ENCODE measurements around the gene ATP8A2.

DNA sequence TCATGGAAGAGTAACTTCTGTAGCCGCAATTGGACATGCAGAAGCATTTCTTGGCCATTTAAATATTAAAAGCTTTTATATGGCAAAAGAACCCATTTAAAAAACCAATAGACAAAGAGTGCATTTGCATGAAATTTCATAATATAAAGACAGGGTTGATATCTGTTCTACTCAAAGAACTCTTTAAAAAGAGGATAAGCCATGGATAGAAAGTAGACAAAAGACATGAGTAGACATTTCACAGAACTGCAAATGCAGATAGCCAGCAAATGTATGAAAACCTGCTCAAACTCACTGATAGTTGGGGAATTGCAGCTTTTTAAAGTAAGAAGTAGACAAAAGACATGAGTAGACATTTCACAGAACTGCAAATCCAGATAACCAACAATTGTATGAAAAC, 462.0 kb downstream of the ATP8A2 start:
- TF ChIP-seq, protein P1, sequence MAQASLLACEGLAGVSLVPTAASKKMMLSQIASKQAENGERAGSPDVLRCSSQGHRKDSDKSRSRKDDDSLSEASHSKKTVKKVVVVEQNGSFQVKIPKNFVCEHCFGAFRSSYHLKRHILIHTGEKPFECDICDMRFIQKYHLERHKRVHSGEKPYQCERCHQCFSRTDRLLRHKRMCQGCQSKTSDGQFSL (CRISPR knock-in tag; IDR thresholded peaks at IDR 0.05): no peak
- TF ChIP-seq, protein P1 (tag; IDR thresholded peaks at IDR 0.05): no peak
- TF ChIP-seq, protein P2, sequence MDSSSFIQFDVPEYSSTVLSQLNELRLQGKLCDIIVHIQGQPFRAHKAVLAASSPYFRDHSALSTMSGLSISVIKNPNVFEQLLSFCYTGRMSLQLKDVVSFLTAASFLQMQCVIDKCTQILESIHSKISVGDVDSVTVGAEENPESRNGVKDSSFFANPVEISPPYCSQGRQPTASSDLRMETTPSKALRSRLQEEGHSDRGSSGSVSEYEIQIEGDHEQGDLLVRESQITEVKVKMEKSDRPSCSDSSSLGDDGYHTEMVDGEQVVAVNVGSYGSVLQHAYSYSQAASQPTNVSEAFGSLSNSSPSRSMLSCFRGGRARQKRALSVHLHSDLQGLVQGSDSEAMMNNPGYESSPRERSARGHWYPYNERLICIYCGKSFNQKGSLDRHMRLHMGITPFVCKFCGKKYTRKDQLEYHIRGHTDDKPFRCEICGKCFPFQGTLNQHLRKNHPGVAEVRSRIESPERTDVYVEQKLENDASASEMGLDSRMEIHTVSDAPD (CRISPR knock-in tag; IDR thresholded peaks at IDR 0.05): no peak
- TF ChIP-seq NCOA2 (IDR thresholded peaks at IDR 0.05; ENCODE audit: partially characterized antibody in 2 of 2) (no peak), GTF2A2 (tag; IDR thresholded peaks at IDR 0.05) (no peak), TBP (optimal IDR thresholded peaks at IDR 0.05; ENCODE audit: low read depth, low read length) (no peak), MAFK (IDR thresholded peaks at IDR 0.05; ENCODE audit: low read length) (no peak), TRIM24 (IDR thresholded peaks at IDR 0.05) (no peak), ZNF174 (CRISPR knock-in tag; IDR thresholded peaks at IDR 0.05) (no peak), ZNF274 (IDR thresholded peaks at IDR 0.05; ENCODE audit: borderline replicate concordance, low read depth, low read length) (no peak), ZNF324 (CRISPR knock-in tag; IDR thresholded peaks at IDR 0.05) (no peak)
- TF ChIP-seq, protein P3, sequence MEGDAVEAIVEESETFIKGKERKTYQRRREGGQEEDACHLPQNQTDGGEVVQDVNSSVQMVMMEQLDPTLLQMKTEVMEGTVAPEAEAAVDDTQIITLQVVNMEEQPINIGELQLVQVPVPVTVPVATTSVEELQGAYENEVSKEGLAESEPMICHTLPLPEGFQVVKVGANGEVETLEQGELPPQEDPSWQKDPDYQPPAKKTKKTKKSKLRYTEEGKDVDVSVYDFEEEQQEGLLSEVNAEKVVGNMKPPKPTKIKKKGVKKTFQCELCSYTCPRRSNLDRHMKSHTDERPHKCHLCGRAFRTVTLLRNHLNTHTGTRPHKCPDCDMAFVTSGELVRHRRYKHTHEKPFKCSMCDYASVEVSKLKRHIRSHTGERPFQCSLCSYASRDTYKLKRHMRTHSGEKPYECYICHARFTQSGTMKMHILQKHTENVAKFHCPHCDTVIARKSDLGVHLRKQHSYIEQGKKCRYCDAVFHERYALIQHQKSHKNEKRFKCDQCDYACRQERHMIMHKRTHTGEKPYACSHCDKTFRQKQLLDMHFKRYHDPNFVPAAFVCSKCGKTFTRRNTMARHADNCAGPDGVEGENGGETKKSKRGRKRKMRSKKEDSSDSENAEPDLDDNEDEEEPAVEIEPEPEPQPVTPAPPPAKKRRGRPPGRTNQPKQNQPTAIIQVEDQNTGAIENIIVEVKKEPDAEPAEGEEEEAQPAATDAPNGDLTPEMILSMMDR (IDR thresholded peaks at IDR 0.05 in 2 of 3, conservative IDR thresholded peaks at IDR 0.05 in 1 of 3; ENCODE audit: insufficient read depth in 2 of 3, low read depth in 1 of 3, low read length in 3 of 3): no peak
- TF ChIP-seq, protein P4, sequence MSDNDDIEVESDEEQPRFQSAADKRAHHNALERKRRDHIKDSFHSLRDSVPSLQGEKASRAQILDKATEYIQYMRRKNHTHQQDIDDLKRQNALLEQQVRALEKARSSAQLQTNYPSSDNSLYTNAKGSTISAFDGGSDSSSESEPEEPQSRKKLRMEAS (CRISPR knock-in tag; IDR thresholded peaks at IDR 0.05): no peak

All from K562 (cell line).